ENCODE results near the gene RPA4. TPM values are rescaled to one million over a fixed set of nuclear protein-coding genes. Genes with fewer than 3 reads are reported as not detected.
"Not testable (repeated sequence)": the region's sequence is repeated elsewhere in the genome, so short reads cannot be mapped to it uniquely, and the experiment has no call there.

RPA4 gene, protein sequence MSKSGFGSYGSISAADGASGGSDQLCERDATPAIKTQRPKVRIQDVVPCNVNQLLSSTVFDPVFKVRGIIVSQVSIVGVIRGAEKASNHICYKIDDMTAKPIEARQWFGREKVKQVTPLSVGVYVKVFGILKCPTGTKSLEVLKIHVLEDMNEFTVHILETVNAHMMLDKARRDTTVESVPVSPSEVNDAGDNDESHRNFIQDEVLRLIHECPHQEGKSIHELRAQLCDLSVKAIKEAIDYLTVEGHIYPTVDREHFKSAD
- under 1 TPM; 0.50 to 0.83 TPM for total RNA-seq

DNA sequence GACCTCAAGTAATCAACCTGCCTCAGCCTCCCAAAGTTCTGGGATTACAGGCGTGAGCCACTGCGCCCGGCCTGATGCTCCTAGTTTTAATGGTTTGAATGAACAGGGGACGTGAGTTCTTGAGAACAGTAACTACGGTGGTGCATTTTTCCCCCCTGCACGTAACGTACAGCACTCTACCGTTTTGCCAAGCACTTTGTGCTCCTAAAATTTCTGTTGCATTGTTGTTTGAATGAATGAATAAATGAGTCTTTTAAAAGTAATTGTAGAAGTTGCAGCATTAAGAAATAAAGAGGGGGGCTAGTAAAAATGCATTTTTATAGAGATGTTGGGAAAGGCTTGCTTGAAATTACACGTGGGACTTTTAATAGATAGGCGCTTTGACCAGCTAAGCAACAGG is at the start of gene RPA4:
TSS of gene RPA4 (plus strand) at position 301 of the 400 bp plus-strand sequence. CDS start 403 bp downstream, outside the sequence.
- no peak within 1 kb of the TSS for H3K4me3 Mint-ChIP-seq
- CTCF ChIA-PET = interaction anchor here (0.8 kb wide), 1 partner anchor 402 kb away, joined by 3 read pairs; no protein-coding TSS in a partner anchor
- no peaks in the 10 kb centered on the region for H3K27me3 Mint-ChIP-seq
- no peak for DNase-seq
- H3K4me1 Mint-ChIP-seq = no peaks in the 10 kb centered on the region
- H3K9me3 Mint-ChIP-seq = no peaks in the 10 kb centered on the region
- H3K27ac Mint-ChIP-seq = no peak within 1 kb of the TSS
- H3K36me3 Mint-ChIP-seq (ENCODE audit: low read depth) = no peaks in the 10 kb centered on the region
- POLR2A ChIA-PET = no interaction called here

DNA sequence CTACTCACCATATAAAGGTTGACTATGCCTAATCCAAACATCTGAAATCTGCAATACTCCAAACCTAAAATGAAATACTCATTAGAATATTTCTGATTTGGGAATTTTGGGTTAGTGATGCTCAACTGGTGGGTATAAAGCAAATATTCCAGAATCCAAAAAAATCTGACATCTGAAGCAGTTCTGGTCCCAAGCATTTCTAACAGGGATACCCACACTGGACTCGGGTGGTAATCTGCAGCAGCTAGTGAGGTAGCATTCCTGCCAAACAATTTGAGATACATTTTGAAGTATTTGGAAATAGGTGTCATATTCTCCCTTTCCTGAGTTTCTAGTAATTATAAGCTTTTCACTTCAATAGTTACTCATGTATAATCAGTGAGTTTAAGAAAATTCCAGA is 49.6 kb upstream of the RPA4 start:
- Mint-ChIP-seq H3K4me3 (no peak overlapping the region), H3K9me3 (no peaks in the 10 kb centered on the region), H3K27ac (no peak overlapping the region), H3K36me3 (ENCODE audit: low read depth) (no peaks in the 10 kb centered on the region), H3K27me3 (no peaks in the 10 kb centered on the region), H3K4me1 (no peaks in the 10 kb centered on the region)
- POLR2A ChIA-PET = no interaction called here
- no peak for DNase-seq
- CTCF ChIA-PET = no interaction called here

DNA sequence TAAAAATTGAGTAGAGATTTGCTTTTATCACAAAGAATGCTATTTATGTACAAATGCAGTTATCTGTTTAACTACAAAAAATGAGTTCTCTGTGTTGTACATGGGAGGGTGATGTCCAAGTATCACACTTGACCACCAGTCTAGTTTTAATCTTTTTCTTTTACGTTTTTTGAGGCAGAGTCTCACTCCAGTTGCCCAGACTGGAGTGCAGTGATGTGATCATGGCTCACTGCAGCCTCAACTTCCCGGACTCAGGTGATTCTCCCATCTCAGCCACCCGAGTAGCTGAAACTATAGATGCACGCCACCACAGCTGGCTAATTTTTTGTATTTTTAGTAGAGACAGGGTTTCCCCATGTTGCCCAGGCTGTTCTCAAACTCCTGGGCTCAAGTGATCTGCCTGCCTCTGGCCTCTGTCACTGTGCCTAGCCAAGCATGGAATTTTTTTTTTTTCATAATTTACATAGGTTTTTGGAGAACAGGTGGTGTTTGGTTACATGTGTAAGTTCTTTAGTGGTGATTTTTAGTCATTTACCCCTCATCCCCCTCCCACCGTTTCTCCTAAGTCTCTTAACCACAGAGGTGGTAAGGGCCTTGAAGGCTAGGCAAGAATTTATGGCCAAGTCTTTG is 47.9 kb upstream of the RPA4 start:
- POLR2A ChIA-PET = no interaction called here
- Mint-ChIP-seq H3K27me3 (no peaks in the 10 kb centered on the region), H3K36me3 (ENCODE audit: low read depth) (no peaks in the 10 kb centered on the region)

DNA sequence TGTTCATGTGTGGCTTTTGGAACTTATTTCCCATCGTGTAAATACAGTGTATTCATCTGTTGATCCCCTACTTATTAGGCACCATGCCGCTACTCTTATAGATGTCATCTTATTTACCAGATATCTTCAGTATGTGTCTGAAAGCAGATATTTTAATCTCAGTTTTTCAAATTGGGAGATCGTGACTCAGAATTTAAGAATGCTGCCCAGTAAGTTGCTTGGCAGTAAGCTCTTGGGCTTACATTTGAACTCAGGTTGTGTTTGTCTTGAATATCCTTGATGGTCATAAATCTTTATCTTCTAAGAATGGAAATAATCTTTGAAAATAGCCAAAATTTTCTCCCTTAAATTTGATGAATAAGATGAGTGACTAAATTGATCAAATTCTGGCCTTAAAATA is 45.9 kb upstream of the RPA4 start:
- H3K9me3 Mint-ChIP-seq = no peaks in the 10 kb centered on the region
- no peak for DNase-seq
- no peak overlapping the region for H3K27ac Mint-ChIP-seq
- no peaks in the 10 kb centered on the region for H3K27me3 Mint-ChIP-seq
- no peaks in the 10 kb centered on the region for H3K36me3 Mint-ChIP-seq (ENCODE audit: low read depth)
- CTCF ChIA-PET = no interaction called here
- POLR2A ChIA-PET = no interaction called here
- H3K4me3 Mint-ChIP-seq = no peak overlapping the region
- H3K4me1 Mint-ChIP-seq = no peaks in the 10 kb centered on the region

More for the DNA sequence above, 47.9 kb upstream of the RPA4 start:
- no peak for DNase-seq
- Mint-ChIP-seq H3K4me1 (no peaks in the 10 kb centered on the region), H3K27ac (no peak overlapping the region), H3K4me3 (no peak overlapping the region), H3K9me3 (no peaks in the 10 kb centered on the region)
- CTCF ChIA-PET = no interaction called here

DNA sequence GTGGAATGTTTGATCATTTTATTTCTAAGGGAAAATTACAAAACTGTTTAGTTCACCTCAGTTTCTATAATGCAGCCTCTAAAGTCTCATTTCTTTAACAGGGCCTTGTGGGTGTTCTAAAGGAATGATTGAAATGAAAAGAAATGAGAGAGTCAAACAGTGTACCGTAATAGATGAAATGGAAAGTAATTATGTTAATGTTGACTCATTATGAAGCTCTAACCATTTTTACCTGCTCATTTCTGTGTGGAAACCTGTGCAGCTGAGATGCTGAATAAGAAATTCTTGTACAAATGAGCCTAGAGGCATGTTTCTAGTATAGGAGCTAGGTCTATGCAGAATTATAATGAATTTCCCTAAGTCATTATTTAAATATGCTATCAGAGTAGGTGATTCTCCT is 45.2 kb upstream of the RPA4 start:
- CTCF ChIA-PET = no interaction called here
- H3K4me3 Mint-ChIP-seq = no peak overlapping the region
- POLR2A ChIA-PET = no interaction called here
- H3K36me3 Mint-ChIP-seq (ENCODE audit: low read depth) = no peaks in the 10 kb centered on the region
- H3K4me1 Mint-ChIP-seq = no peaks in the 10 kb centered on the region
- H3K27me3 Mint-ChIP-seq = no peaks in the 10 kb centered on the region
- no peak overlapping the region for H3K27ac Mint-ChIP-seq
- DNase-seq = no peak
- H3K9me3 Mint-ChIP-seq = no peaks in the 10 kb centered on the region

DNA sequence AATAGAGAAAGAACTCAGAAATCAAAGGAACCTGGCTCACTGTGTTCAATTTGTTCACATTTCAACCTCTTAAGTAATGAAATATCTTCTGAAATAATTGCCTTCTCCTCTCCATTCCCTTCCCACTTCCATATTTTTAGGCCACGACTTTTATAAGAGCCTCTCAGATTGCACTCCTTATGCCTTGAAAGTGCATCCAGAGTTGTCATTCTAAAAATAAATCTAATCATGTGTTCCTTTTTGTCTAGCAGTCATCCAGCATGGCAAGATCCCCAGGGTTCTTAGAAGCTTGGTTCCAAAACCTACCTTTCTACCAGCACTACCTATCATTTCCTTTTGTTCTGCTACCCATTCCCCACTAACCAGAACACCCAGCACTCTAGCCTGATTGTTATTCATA is 42.4 kb upstream of the RPA4 start:
- H3K36me3 Mint-ChIP-seq (ENCODE audit: low read depth) = no peaks in the 10 kb centered on the region
- H3K9me3 Mint-ChIP-seq = no peaks in the 10 kb centered on the region
- no peaks in the 10 kb centered on the region for H3K4me1 Mint-ChIP-seq
- H3K27me3 Mint-ChIP-seq = no peaks in the 10 kb centered on the region
- CTCF ChIA-PET = no interaction called here
- no peak overlapping the region for H3K27ac Mint-ChIP-seq
- no peak overlapping the region for H3K4me3 Mint-ChIP-seq
- no peak for DNase-seq
- POLR2A ChIA-PET = no interaction called here

DNA sequence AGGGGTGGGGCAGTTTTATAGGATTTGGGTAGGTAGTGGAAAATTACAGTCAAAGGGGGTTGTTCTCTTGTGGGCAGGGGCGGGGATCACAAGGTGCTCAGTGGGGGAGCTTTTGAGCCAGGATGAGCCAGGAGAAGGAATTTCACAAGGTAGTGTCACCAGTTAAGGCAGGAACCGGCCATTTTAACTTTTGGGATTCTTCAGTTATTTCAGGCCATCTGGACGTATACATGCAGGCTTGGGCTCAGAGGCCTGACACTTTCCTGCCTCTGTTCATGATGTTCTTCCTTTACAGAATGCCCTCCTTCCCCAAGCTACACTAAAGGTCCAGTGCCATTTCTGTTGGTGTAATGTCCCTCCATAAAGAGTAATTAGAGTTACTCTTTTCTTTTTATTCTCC is 41.8 kb upstream of the RPA4 start:
- CTCF ChIA-PET; H3K4me1 Mint-ChIP-seq; H3K36me3 Mint-ChIP-seq (ENCODE audit: low read depth); POLR2A ChIA-PET; H3K4me3 Mint-ChIP-seq; H3K27ac Mint-ChIP-seq; DNase-seq; H3K9me3 Mint-ChIP-seq; H3K27me3 Mint-ChIP-seq: not testable (repeated sequence)

DNA sequence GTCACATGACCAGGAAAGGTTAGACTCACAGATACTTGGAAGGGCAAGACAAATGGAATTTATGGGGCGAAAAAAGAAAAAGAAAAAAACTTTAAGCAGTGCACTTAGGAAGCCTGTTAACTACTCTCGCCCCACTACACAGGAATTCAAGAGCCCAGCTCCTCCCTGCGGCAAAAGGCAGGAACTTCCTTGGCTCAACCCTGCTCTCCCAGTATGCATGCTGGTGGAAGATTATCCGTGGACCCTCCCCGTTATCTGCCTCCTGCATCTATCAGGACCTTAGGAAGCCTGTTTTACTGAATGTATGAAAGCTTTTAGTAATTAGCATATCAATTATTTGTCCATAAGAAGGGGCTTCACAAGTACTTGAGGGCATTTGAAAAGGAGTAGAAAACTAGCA is 40.1 kb upstream of the RPA4 start:
- Mint-ChIP-seq H3K36me3 (ENCODE audit: low read depth) (no peaks in the 10 kb centered on the region), H3K4me3 (no peak overlapping the region), H3K9me3 (no peaks in the 10 kb centered on the region), H3K4me1 (no peaks in the 10 kb centered on the region), H3K27me3 (no peaks in the 10 kb centered on the region), H3K27ac (no peak overlapping the region)
- DNase-seq = no peak
- CTCF ChIA-PET = no interaction called here
- POLR2A ChIA-PET = no interaction called here

DNA sequence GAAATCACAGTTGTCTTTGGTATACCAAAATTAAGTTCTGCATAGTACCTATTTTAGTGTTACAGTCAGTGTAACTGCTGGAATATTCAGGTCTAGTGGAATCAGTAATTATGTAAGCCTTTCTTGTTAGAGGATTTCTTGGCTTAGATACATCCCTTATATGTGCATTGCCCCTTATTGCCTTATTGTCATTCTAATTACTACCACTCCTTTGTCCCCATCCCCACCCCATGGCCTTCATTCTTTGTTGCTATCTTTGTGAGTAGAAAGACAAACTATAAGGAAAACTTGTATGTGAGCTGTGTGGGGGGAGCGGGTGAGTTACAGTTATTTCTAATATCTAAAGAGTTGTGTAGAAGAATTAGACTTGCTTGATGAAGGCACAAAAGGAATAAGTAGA is 36.9 kb upstream of the RPA4 start:
- H3K4me3 Mint-ChIP-seq = no peak overlapping the region
- ChIA-PET POLR2A (no interaction called here), CTCF (no interaction called here)
- H3K27ac Mint-ChIP-seq = no peak overlapping the region
- H3K36me3 Mint-ChIP-seq (ENCODE audit: low read depth) = no peaks in the 10 kb centered on the region
- DNase-seq = no peak
- H3K9me3 Mint-ChIP-seq = no peaks in the 10 kb centered on the region
- H3K27me3 Mint-ChIP-seq = no peaks in the 10 kb centered on the region
- no peaks in the 10 kb centered on the region for H3K4me1 Mint-ChIP-seq

DNA sequence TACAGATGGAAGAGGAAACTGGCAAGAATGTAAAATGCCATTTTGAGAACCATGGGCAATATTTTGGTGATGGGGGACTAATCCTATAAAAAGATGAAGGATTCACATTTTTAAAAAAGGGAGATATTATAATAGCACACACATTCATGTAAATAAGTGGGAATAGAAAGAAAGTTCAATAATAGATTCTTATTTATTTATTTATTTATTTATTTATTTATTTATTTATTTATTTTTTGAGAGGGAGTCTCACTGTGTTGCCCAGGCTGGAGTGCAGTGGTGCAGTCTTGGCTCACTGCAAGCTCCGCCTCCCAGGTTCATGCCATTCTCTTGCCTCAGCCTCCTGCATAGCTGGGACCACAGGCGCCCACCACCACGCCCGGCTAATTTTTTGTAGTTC is 24.3 kb upstream of the RPA4 start:
- POLR2A ChIA-PET; H3K4me1 Mint-ChIP-seq; H3K4me3 Mint-ChIP-seq; DNase-seq; H3K36me3 Mint-ChIP-seq (ENCODE audit: low read depth); H3K27me3 Mint-ChIP-seq; CTCF ChIA-PET; H3K9me3 Mint-ChIP-seq; H3K27ac Mint-ChIP-seq: not testable (repeated sequence)

DNA sequence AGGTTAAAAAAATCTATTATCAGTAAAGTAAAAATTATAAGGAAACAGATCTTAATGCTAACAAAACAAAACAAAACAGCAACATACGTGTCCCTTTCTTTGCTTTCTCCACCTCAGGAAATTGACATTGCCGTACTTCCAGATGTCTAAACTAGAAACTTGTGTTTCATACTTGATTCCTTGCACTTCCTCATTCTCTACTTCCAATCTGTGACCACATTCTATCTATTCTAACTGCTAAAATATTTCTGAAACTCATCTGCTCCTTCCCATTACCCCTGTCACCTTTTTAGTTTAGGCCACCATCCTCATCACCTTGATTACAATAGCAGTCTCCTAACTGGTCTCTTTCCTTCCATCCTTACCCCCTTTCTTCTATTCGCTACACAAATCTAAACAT is 22.5 kb upstream of the RPA4 start:
- no peak for DNase-seq
- Mint-ChIP-seq H3K27me3 (no peaks in the 10 kb centered on the region), H3K4me3 (no peak overlapping the region), H3K36me3 (ENCODE audit: low read depth) (no peaks in the 10 kb centered on the region), H3K27ac (no peak overlapping the region), H3K4me1 (no peaks in the 10 kb centered on the region), H3K9me3 (no peaks in the 10 kb centered on the region)
- POLR2A ChIA-PET = no interaction called here
- CTCF ChIA-PET = no interaction called here

DNA sequence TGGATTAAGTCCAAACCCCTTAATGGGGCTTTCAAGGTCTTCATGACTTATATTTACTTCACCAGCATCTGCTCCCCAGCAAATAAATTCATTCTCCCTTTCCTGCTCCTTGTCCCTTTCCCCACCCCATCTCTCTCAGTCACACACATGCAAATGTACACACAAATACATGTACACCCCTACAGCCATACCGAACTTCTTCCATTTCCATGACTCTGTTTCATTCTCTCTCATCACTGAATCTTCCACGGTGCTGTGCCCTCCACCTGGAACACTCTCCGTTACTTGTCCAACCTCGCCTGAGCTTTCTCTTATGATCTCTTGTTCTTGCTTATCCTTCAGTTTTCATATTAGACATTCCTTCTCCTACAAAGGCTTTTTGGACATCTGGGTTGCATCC is 22.0 kb upstream of the RPA4 start:
- no peaks in the 10 kb centered on the region for H3K27me3 Mint-ChIP-seq
- DNase-seq = no peak
- ChIA-PET CTCF (no interaction called here), POLR2A (no interaction called here)
- H3K9me3 Mint-ChIP-seq = no peaks in the 10 kb centered on the region
- H3K36me3 Mint-ChIP-seq (ENCODE audit: low read depth) = no peaks in the 10 kb centered on the region
- no peak overlapping the region for H3K4me3 Mint-ChIP-seq
- no peak overlapping the region for H3K27ac Mint-ChIP-seq
- no peaks in the 10 kb centered on the region for H3K4me1 Mint-ChIP-seq

DNA sequence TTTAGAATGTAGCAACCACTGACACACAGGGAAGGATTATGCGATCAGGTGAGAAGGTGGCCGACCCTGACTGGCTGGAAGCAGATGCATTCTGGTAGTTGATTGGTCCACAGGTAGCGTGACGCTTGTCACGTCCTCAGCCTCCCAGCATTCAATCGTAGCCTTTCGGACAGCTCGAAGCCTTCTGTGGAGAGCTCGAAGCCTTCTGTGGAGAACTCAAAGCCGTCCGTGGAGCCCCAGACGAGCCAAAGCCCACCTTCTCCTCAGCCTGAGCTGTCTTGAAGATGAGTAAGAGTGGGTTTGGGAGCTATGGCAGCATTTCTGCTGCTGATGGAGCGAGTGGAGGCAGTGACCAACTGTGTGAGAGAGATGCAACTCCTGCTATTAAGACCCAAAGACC is 319 bp downstream of the RPA4 start:
- H3K4me1 Mint-ChIP-seq = no peaks in the 10 kb centered on the region
- H3K4me3 Mint-ChIP-seq = no peak overlapping the region
- no peaks in the 10 kb centered on the region for H3K9me3 Mint-ChIP-seq
- H3K27me3 Mint-ChIP-seq = no peaks in the 10 kb centered on the region
- DNase-seq = no peak
- ChIA-PET POLR2A (no interaction called here), CTCF (no interaction called here)
- no peak overlapping the region for H3K27ac Mint-ChIP-seq
- no peaks in the 10 kb centered on the region for H3K36me3 Mint-ChIP-seq (ENCODE audit: low read depth)

DNA sequence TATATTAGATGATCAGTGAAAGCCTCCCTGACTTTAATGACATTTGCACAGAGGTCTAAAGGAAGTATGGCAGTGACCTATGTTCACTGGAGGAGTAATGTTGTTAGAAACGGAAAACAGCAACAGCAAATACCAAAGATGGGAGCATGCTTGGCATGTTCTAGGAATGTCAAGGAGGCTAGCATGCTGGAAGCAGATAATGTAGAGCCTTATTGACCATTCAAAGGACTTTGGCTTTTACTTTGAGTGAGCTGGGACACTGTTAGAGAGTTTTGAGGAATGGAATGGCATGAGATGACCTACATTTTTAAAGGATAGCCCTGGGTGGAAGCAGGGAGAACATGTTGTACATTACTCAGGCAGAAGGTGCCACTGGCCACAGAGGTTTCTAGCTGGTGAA is 6.0 kb downstream of the RPA4 start:
- Mint-ChIP-seq H3K9me3 (peaks cover 1% of the 10 kb centered on the region), H3K4me3 (no peak overlapping the region), H3K27ac (no peak overlapping the region), H3K36me3 (ENCODE audit: low read depth) (no peaks in the 10 kb centered on the region), H3K4me1 (no peaks in the 10 kb centered on the region), H3K27me3 (no peaks in the 10 kb centered on the region)
- ChIA-PET POLR2A (no interaction called here), CTCF (interaction anchor here (0.6 kb wide), 1 partner anchor 884 kb away, joined by 3 read pairs; no protein-coding TSS in a partner anchor)
- DNase-seq = no peak

Measured in activated CD4-positive, alpha-beta T cell treated with anti-CD3 and anti-CD28 coated beads, Interleukin-2, amount 10 ng/mL, durations not matched to agents 7 days and 5 days (primary cell).